HCT116 (cell line): ENCODE measurements around the gene TTBK1.

ENCODE experiments used
- EGR1 ChIP-seq: IDR thresholded peaks from 2 replicates; pipeline ENCODE4 v1.6.1; 2012; ENCODE audit warnings: low read depth
- EZH2 ChIP-seq: fragments of 200-600 bp; sonication (generic); IDR thresholded peaks from 2 replicates; pipeline ENCODE4 v1.6.1; 2017; ENCODE audit warnings: antibody characterized with exemption, mixed run types
- EZH2phosphoT487 ChIP-seq: fragments of 200-600 bp; IDR thresholded peaks from 2 replicates; pipeline ENCODE4 v1.6.1; 2018; ENCODE audit warnings: antibody characterized with exemption, borderline replicate concordance
- POLR2AphosphoS5 ChIP-seq: IDR thresholded peaks from 2 replicates; pipeline ENCODE4 v1.6.1; 2011; ENCODE audit warnings: mild to moderate bottlenecking, low read depth, low read length, moderate library complexity
- SIN3A ChIP-seq: IDR thresholded peaks from 2 replicates; pipeline ENCODE4 v1.6.1; 2012; ENCODE audit warnings: low read depth
- TF ChIP-seq, protein P1 (sequence below), 3 experiments: fragments of 200-600 bp in 1 of 3; sonication (generic) in 1 of 3; IDR thresholded peaks in 2 of 3; conservative IDR thresholded peaks in 1 of 3; 2 replicates each; pipeline ENCODE4 v1.5.1; 2012 to 2017; ENCODE audit warnings: low read depth in 2 of 3, low read length in 2 of 3, antibody characterized with exemption in 1 of 3, borderline replicate concordance in 1 of 3, control low read depth in 1 of 3, mild to moderate bottlenecking in 1 of 3, mixed read lengths in 1 of 3, mixed run types in 1 of 3, moderate library complexity in 1 of 3; ENCODE audit not compliant: insufficient read depth in 1 of 3
- TF ChIP-seq, protein P2 (sequence below): IDR thresholded peaks from 2 replicates; pipeline ENCODE4 v1.6.1; 2012; ENCODE audit warnings: low read depth

DNA sequence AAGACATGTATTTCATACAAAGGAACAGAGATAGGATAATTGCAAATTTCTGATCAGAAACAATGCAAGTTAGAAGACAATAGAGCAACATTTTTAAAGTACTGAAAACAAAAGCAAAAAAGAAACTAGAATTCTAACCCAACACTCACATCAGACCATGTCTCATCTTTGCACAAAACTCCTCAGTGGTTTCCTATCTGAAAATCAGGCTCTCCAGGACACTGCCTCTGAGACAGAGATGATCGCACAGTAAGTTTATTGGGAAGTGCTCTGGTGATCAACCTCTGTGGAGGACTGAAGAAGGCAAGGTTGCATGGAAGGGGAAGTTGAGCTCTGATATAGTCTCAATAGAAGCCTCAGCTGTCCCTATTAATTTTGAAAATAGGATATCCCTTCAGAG is 2.3 kb upstream of the TTBK1 start:
- TF ChIP-seq, protein P1, sequence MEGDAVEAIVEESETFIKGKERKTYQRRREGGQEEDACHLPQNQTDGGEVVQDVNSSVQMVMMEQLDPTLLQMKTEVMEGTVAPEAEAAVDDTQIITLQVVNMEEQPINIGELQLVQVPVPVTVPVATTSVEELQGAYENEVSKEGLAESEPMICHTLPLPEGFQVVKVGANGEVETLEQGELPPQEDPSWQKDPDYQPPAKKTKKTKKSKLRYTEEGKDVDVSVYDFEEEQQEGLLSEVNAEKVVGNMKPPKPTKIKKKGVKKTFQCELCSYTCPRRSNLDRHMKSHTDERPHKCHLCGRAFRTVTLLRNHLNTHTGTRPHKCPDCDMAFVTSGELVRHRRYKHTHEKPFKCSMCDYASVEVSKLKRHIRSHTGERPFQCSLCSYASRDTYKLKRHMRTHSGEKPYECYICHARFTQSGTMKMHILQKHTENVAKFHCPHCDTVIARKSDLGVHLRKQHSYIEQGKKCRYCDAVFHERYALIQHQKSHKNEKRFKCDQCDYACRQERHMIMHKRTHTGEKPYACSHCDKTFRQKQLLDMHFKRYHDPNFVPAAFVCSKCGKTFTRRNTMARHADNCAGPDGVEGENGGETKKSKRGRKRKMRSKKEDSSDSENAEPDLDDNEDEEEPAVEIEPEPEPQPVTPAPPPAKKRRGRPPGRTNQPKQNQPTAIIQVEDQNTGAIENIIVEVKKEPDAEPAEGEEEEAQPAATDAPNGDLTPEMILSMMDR (IDR thresholded peaks at IDR 0.05 in 2 of 3, conservative IDR thresholded peaks at IDR 0.05 in 1 of 3; ENCODE audit: borderline replicate concordance in 1 of 3, insufficient read depth in 1 of 3, low read depth in 2 of 3, low read length in 2 of 3), result no peak
- TF ChIP-seq POLR2AphosphoS5 (no peak), SIN3A (no peak), EZH2phosphoT487 (no peak), EGR1 (no peak), EZH2 (no peak)
- TF ChIP-seq, protein P2, sequence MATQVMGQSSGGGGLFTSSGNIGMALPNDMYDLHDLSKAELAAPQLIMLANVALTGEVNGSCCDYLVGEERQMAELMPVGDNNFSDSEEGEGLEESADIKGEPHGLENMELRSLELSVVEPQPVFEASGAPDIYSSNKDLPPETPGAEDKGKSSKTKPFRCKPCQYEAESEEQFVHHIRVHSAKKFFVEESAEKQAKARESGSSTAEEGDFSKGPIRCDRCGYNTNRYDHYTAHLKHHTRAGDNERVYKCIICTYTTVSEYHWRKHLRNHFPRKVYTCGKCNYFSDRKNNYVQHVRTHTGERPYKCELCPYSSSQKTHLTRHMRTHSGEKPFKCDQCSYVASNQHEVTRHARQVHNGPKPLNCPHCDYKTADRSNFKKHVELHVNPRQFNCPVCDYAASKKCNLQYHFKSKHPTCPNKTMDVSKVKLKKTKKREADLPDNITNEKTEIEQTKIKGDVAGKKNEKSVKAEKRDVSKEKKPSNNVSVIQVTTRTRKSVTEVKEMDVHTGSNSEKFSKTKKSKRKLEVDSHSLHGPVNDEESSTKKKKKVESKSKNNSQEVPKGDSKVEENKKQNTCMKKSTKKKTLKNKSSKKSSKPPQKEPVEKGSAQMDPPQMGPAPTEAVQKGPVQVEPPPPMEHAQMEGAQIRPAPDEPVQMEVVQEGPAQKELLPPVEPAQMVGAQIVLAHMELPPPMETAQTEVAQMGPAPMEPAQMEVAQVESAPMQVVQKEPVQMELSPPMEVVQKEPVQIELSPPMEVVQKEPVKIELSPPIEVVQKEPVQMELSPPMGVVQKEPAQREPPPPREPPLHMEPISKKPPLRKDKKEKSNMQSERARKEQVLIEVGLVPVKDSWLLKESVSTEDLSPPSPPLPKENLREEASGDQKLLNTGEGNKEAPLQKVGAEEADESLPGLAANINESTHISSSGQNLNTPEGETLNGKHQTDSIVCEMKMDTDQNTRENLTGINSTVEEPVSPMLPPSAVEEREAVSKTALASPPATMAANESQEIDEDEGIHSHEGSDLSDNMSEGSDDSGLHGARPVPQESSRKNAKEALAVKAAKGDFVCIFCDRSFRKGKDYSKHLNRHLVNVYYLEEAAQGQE, result no peak
